NCI-H2107 treated with DMSO at 0.1 percent for 48 hours (cell line): ENCODE measurements around the gene GPR15LG.
"Not testable (repeated sequence)": the region's sequence is repeated elsewhere in the genome, so short reads cannot be mapped to it uniquely, and the experiment has no call there.

Source experiments
- DNase-seq: peaks from one replicate; lab custom pipeline; 2025; ENCODE audit not compliant: unreplicated experiment; lab: John Stamatoyannopoulos, UW

The GPR15LG gene

GRCh38 chr10:84164442-84164841, 9.2 kb upstream of the GPR15LG start:
- no peak for DNase-seq

- DNase-seq, result no peak
Measured at GRCh38 chr10:84166620-84167288, 6.8 kb upstream of the GPR15LG start.

DNA sequence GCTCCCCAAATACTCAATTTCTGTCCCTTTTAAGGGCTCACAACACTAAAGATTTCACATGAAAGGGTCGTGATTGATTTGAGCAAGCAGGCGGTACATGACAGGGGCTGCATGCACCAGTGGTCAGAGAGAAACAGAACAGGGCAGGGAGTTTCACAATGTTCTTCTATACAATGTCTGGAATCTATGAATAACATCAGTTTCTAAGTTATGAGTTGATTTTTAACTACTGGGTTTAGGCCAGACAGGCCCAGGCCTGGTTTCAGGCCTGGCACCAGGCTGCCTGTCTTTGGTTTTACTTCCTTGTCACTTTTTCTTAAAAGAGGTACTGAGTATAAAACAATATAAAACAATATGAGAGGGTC, 6.3 kb upstream of the GPR15LG start:
- not testable (repeated sequence) for DNase-seq

- DNase-seq, result not testable (repeated sequence)
Measured at GRCh38 chr10:84168382-84168781, 5.2 kb upstream of the GPR15LG start.

- not testable (repeated sequence) for DNase-seq
Measured at GRCh38 chr10:84171237-84171636, 2.4 kb upstream of the GPR15LG start.

DNA sequence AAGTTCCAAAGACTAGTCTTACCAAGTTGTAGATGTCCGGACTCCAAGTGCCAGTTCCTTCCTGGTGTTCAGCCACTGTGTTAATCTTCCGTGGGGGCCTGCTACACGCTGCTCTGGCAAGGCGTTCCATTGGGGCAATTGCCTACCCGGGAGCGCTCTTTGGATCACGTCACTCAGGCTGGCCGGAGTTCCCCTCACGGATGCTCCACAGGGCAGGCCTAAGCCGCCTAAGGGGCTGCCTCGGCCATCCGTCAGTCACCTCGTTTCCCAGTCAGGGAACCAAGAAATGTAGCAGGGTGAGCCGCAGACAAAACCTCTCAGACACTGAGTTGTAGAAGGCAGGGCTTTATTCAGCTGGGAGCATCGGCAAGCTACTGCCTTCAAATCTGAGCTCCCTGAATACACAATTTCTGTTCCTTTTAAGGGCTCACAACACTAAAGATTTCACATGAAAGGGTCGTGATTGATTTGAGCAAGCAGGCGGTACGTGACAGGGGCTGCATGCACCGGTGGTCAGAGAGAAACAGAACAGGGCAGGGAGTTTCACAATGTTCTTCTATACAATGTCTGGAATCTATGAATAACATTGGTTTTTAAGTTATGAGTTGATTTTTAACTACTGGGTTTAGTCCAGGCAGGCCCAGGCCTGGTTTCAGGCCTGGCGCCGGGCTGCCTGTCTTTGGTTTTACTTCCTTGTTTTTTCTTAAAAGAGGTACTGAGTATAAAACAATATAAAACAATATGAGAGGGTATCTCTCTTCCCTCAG, 1.7 kb upstream of the GPR15LG start:
- not testable (repeated sequence) for DNase-seq

DNA sequence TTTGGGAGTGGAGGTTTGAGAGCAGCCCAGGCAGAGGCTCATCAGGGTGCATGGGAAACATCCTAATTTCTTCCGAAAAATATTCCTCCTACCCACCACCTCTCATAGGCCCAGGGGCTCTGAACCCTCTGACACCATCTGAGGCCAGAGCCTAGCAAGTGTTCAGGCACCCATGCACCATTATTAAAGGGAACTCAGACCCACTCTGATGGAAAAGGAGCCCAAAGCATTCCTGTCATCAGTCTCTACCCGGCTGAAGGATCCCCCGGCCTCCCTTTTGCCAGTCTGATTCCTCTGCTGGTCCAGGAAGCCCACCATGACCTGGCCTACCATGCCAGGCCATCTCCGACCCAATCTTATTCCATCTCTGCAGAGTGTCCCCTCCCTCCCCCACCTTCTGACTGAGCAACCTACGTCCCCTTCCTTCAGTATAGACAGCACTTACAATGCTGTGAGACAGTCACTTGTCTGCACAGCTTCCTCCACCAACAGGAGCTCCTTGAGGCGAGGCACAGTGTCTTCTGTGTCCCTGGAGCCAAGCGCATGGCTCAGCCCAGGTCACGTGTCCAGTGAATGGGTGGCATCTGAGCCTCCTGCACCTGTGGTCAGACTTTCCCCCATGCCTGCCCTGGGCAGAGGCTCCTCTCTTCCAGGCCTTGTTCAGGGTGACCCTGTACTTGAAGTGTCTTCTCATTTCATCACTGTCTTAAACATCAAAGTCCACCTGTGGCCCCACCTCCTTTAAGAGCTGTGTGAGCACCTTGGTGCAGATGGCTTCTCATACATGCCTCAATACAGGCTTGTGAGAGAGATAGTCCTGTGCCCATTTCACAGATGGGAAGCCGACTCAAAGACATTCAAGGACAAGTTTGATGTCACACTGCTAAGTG, 889 bp upstream of the GPR15LG start:
- no peak for DNase-seq

DNA sequence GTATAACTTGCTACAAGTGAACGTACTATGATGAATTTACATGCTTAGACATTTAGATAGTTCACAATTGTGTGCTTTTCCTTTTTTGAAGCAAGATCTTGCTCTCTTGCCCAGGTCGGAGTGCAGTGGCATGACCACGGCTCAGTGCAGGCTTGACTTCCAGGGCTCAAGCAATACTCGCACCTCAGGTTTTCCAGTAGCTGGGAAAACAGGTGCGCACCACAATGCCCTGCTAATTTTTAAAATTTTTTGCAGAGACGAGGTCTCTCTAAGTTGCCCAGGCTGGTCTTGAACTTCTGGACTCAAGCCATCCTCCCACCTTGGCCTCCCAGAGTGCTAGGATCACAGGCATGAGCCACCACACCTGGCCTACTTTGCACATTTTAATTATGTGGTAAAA, 1.8 kb downstream of the GPR15LG start:
- DNase-seq, result no peak

GRCh38 chr10:84176351-84176750, 2.8 kb downstream of the GPR15LG start:
- no peak for DNase-seq

GRCh38 chr10:84176836-84177474, 3.4 kb downstream of the GPR15LG start:
- DNase-seq, result no peak

- no peak for DNase-seq
Measured at GRCh38 chr10:84177541-84178141, 4.0 kb downstream of the GPR15LG start.

- DNase-seq, result no peak
Measured at GRCh38 chr10:84178160-84178609, 4.6 kb downstream of the GPR15LG start.

DNA sequence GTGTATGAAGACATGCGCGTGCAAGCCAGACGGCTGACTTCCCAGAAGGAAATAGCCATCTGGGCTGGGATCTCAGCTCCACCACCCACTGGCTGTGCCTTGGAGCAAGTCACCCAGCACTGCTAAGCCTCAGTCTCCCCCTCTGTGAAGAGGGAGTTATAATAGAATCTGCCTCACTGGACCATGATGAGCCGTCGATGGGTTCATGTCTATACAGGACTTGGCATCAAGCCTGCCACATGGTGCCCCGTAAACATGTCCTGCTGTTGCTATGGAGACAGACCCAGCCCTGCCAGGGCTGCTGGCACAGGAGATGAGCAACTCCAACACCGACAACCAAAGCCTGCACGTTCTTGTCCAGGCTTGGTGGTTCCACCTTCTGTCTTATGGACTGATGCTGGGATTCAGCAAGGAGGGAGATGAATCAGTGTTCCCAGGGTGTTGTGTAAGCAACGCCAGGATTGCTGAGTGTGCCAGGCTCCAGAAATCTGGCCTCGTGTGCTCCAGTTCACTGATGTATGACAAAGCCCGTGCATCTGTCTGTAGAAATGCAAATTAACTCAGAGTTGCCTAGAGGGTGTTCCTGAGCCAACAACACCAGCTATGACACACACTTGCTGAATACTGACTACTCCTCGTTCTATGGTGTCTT, 5.6 kb downstream of the GPR15LG start:
- DNase-seq, result no peak

GRCh38 chr10:84180386-84180785, 6.8 kb downstream of the GPR15LG start:
- not testable (repeated sequence) for DNase-seq

GRCh38 chr10:84181631-84182030, 8.0 kb downstream of the GPR15LG start:
- DNase-seq, result no peak

DNA sequence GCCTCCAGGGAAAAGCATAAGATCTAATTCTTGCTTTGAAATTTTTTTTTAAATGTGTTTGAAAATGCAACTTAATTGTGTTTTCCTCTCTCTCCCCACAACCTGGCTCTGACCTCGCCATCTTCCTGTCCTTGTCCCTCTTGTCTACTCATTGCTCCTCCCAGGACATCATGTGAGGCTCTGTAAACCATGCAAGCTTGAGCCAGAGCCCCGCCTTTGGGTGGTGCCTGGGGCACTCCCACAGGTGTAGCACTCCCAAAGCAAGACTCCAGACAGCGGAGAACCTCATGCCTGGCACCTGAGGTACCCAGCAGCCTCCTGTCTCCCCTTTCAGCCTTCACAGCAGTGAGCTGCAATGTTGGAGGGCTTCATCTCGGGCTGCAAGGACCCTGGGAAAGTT, 10.9 kb downstream of the GPR15LG start:
- no peak for DNase-seq

DNA sequence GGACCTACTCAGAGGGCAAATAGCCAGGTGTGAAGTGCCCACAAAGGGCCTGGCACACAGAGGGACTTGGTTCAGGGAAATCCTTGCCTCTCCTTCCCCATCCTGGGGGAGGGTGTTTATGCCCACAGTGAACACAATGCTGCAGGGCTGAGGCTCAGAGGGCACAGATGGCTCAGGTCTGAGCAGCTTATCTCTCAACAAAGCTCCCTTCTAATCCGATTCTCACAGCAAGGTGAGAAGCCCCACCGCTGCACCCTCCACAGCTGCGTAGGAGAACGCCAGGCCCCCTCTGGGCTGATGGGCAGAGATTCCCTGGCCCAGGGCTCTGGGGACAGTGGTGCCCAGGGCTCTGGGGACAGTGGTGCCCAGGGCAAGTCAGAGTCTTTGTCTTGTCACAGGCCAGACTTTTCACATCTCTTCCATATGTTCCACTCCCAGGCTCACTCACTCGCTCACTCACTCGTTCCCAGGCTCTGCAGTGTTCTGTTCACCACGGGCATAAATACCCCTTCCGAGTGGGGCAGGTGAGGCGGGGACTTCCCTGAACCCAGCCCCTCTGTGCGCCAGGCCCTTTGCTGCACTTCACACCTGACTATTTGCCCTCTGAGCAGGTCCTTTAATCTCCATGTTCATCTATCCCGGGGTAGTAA, 12.1 kb downstream of the GPR15LG start:
- no peak for DNase-seq

DNA sequence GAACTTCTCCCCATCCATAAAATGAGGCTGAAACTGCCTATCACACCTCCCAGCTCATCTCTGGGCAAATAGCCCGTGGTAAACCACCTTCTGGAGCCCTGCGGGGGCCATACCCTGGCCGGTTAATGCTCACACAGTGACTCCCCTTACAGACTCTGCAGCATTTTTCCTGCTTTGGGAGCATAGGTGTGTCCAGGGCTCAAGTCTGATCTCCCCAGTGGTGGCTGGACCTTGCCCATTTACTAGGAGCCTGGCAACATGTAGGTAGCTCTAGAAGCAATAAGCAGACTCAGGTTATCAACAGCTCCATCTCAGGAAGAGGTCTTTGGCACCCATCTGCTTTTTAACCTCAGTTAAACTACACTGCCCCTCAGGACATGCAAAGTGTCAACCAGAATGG, 15.2 kb downstream of the GPR15LG start:
- no peak for DNase-seq

- no peak for DNase-seq
Measured at GRCh38 chr10:84190621-84191020, 17.0 kb downstream of the GPR15LG start.

DNA sequence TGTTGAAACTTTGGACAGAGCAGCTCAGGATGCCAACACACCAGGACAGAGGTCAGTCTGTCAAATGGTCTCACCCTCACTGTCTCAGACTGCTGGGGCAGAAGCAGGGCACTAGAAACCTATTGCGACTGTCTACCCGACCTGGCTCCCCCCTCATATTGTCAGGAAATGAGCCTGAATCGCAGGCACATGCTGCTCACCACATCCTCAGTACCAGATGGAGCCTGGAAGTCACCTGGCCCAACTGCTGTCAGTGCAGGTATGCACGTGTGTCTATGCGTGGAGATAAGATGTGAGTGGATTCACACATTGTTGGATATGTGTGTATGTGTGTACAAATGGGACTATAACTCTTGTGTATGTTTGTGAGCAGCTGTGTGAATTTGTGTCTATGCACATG, 17.5 kb downstream of the GPR15LG start:
- no peak for DNase-seq
